ENCODE measurements around the gene CLDN24.

Gene CLDN24

DNA sequence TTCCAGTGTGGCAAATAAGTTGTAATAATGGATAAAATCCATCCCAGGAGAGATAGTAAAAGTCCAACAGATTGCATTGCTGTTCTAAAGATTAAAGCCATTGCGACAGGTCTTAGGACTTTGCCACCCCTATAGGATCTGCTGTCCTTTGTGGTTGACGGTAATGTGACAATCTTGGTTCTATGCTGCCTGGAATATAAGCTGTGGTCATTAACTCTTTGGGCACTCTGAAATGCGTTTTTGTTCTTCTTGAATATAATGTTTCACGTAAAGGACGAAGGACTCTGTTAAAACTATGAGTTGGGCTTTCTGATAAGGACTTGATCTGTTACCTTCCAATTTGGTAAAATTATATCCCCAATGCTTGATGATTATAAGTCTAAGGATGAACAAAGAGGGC lies at the start of gene CLDN24:
Gene CLDN24 (minus strand): TSS at position 101 of the 400 bp plus-strand sequence. CDS start 0 bp downstream, at position 101.
- no peak for FAIRE-seq

DNA sequence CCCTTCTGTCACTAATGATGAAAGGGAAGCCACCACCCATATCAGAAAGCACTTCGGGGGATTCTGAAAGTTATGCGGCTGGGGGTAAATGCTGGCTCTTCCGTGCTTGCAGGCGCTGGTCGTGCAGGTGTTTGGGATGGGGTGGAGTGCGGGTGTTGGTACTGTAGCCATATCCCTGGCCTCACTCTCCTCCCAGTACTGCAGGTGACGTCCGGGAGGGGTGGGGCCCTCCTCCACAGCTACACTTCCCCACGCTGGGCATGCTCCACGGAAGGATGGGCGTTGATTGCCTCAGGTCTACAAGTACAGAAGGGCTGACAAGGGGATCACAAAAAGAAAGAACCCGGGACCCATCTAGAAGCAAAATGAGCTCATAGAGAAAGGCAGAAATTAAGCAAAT lies 48.6 kb upstream of the CLDN24 start:
- FAIRE-seq, result no peak

DNA sequence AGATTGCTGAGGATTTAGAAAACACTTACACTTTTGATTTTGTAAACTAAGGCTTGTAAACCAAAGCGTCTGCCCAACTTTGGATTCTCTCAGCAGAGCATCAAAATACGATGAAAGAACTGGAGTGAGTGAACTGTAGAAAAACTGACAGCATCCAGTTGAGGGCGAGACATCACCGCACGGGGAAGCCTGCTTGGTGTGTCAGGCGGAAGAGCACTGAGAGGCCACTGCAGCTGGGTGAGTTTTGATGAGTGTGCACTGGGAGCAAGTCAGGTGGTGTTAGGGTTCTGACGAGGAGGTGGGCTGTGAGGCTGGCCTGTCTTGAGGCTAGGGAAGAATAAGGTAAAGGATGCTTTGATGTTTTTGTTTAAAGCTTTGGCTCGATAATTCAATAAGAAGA lies 46.8 kb upstream of the CLDN24 start:
- FAIRE-seq, result no peak

DNA sequence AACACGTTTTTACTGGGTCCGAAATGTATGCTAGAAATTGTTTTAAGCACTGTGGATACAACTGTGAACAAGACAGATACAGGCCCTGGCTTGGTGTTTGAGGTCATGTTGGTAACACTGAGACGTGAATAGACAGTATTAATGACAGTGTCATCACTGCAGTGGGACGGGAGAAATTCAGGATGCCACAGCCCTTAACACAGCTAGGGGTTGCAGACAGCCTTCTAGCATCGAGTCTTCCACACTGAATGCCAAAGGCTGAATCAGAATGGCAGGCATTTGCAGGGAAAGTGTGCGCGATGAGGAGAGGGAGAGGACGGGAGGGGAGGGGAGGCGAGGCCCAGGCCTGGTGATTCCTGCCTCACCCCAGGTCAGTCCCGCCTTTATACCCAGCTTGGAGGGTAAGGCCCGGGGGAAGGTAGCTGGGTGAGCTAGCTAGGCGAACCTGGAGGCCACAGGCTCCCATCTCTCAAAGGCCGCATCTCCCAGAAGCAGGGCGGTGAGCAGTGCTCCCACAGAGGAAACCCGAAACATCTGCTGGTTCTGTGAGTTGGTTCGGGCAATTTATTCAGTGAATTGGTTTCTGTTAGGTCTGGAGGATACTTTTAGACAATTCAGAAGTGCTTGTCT lies 44.1 kb upstream of the CLDN24 start:
- FAIRE-seq, result no peak

DNA sequence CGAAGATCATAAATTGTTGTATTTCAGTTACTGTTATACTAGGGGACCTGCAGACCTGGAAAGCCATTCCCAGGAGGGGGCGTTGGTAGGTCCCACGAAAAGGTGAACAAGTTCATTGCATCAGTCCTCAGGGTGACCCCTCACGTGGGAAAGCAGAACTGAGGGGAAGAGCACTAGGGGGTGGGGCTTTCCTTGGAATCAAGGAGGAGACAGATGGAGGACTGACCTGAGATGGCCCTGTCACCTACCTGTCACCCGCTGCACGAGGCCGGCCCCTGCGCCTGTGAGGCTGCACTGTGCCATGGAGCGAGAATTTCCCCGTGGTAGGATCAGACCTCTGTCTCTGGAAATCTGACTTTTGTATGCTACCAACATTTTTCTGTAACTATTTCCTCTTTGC lies 41.8 kb upstream of the CLDN24 start:
- FAIRE-seq, result no peak

DNA sequence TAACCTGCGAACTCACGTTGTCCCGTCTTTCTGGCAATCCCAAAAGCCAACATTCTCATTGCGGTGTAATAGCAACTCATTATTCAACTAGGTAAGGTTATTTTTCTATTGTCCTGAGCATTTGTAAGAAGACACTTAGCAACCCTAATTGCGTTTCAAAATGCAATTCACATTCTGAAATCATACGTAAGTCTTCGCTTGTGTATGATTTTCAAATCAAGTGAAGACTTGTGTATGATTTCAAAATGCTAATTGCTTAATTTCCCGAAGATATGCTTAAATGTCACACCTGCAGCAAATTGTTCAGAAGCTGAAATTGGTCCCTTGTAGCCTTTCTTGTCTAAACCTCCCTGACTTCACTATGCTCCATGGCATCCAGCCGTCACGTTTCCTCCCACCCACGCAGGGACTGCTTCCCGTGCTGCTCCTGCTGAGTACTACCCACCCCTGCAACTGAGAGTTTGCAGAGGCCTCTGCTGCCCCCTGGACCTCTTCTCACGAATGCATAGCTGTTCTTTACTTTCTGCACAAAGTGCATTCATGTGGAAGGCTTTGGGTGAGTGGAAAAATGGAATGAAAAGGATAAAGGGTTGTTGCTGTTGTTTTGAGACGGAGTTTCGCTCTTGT lies 40.8 kb upstream of the CLDN24 start:
- no peak for FAIRE-seq

DNA sequence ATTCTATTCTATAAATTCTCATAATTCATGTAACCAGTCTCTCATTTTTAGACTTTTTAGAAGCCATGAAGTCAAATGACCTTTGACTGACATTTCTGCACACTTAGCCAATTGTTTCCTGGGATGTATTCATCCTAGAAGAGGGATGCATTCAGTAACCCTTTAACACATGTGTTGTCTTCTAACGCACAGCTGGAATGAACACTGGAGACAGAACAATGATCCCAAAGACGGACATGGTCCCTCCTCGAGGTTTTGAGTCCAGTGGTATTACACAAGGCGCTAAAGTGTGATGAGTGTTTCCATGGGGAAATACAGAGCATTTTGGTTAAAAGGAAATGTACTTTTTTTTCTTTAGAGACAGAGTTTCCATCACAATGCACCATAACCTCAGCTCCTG lies 39.8 kb upstream of the CLDN24 start:
- no peak for FAIRE-seq

DNA sequence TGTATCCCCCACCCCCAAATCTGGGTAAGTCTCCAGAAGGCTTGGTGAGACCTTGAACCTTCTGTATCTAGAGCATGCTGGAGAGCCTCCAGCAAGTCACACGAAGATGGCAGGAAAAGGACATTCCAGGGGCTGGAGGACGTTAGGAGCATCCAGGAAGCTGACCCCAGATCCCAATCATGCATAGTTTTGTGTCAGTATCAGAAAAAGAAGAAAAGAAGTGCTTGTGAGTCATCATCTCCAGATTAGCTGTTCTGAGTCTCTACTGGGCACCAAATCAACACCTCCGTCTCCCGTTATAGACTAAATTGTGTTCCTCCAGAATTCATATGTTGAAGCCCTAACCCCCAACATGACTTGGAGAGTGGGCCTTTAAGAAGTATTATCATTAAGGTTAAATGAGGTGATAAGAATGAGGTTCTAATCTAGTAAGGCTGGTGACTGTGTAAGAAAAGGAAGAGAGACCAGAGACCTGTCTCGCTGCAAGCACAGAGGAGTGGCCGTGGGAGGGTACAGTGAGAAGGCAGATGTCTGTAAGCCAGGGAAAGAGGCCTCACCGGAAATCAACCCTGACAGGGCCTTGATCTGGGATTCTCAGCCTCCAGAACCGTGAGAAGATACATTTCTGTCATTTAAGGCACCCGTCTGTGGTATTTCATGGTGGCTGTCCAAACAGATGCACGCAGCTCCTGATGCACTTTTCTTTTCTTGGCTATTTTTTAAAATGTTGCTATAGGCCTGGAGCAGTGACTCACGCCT lies 38.1 kb upstream of the CLDN24 start:
- FAIRE-seq, result no peak

DNA sequence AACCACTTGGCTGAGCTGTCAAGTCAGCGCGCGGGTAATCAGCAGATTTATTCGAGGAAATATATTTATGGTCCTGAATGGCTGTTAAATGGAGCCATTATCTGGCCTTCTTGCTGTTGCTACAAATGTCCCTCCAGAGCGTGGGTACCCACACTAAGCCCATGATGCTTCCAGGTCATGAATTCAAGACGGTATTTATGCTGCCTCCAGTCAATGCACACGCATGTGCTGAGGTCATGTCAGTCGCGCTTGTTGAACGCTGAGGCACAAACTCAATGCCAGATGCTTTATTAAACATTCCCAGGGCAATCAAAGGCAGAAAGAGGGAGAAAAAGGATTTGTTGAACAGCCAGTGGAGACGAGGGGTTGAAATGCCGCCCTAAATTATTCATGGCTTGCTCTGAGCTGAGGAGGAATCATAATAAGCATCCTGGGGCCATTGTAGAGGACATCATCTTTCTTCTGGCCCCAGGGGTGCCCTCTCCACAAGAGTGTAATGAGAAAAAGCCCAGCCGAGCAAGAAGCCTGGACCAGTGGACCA lies 36.1 kb upstream of the CLDN24 start:
- no peak for FAIRE-seq

DNA sequence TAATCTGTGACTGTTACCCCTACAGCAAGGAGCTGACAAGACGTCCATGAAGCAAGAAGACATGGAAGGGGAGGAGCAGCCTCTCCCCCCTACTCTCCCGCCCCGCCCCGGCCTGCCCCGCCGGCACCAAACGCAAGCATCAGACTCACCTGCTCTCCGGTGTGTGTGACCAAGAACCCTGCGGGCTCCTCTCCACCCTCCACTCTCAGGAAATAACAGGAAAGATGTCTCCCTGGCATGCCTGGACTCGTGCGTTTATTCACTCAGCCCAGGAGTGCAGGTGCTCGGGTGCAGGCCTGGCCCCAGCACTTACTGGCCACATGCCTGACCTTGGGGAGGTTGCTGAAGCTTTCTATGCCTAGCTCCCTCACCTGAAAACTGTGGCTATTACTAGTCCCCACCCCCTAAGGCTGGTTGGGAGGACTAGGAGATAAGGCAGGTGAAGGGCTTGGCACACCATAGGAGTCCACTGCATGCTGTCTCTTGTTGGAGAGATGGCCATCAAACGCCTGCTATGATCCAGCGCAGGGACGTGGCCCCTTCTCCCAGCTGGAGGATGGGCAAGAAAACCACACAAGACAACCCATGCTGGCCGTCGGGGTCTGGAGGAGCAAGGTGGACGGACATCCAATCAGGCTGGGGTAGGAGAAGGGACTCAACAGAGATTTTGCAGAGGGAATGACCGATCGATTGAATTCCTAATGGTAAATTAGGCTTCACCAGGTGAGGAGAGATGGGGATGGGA lies 34.9 kb upstream of the CLDN24 start:
- no peak for FAIRE-seq

DNA sequence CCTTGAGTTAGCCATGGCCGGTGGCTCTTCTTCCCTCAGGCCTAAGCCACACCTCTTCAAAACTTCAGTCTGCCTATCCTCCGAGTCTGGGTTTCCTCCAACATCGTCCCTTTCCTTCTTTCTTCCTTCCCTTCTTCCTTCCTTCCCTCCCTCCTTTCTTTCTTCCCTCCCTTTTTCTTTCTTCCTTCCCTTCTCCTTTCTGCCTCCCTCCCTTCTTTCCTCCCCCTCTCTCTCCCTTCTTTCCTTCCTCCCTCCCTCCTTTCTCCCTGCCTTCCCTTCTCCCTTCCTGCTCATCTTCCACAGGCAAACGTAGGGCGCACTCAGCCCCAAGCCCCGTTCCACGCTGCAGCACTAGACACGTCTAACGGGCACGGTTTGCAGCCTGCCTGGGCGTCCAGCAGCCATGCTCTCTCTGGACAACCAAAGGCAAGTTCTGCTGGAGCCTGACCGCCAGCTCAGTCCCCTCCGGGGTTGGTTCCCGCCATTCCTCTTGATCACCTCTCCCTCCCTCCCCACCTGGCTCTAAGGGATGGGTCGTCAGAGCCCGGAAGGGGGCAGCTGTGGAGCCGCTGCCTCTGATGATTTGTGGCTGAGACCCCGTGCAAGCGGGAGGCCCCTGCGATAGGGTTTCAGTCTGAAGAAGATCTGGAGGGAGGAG lies 34.1 kb upstream of the CLDN24 start:
- FAIRE-seq, result no peak

DNA sequence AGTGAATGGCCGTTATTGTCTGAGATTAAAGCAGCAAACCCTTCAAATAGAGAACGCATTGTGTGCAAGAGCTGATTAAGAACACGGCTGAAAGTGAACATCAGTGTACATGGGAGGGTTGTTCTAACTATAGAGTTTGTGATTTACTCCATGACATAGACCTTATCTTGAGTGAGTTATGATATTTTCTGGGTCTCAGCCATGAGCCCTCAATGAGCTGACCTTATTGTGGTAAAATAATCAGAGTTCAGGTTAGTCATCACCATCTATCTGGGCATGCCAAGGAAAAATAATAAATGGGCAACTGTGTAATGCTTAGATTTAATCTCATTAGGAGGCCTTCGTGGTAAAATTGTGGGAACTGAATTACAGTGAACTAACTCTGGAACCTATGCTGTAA lies 33.2 kb upstream of the CLDN24 start:
- FAIRE-seq, result no peak

DNA sequence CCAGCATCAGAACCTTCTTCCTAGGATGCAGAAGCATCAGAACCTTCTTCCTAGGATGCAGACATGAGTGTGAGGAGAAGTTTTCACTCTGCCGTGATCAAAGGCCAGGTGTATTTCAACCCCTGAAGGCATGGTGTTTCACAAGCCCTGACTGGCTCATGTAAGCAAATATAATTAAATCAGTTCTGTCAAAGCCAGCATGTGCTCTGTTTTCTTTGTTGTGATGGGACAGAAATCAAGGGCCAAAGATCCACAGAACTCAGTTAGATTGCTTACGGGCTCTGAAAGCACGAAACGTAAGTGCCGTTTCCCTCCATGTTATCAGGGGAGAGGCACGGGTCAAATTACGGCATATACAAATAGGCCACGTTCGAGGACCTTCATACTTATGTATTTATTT lies 32.0 kb upstream of the CLDN24 start:
- no peak for FAIRE-seq

DNA sequence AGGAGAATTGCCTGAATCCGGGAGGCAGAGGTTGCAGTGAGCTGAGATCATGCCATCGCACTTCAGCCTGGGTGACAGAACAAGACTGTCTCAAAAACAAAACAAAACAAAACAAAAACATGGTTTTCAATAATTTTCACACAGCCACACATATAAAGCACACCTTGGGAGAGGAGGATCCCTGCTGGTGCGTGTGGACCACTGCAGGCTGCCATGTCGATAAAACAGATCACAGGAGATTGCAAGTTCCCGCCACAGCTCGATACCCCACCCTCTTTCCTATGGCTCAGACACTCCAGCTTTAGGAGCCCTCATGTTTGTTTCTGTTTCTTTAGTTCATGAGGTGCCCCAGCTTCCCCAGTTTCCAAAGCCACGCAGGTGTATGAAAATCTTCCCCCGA lies 31.3 kb upstream of the CLDN24 start:
- FAIRE-seq, result no peak

DNA sequence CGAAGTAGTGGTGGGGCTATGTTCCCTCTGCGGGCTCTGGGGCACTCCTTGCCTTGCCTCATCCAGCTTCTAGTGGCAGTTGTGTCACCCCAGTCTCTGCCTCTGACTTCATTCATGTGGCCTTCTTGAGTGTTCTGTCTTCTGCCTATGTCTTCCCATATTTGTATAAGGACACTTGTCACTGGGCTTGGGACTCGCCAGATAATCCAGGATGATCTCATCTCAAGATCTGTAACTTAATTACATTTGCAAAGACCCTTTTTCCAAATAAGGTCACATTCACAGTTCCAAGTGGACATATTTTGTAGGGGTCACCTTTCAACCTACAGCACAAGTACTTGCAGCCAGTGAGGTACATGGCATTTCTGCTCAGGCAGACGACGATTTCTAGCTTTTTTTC lies 30.3 kb upstream of the CLDN24 start:
- FAIRE-seq, result no peak

DNA sequence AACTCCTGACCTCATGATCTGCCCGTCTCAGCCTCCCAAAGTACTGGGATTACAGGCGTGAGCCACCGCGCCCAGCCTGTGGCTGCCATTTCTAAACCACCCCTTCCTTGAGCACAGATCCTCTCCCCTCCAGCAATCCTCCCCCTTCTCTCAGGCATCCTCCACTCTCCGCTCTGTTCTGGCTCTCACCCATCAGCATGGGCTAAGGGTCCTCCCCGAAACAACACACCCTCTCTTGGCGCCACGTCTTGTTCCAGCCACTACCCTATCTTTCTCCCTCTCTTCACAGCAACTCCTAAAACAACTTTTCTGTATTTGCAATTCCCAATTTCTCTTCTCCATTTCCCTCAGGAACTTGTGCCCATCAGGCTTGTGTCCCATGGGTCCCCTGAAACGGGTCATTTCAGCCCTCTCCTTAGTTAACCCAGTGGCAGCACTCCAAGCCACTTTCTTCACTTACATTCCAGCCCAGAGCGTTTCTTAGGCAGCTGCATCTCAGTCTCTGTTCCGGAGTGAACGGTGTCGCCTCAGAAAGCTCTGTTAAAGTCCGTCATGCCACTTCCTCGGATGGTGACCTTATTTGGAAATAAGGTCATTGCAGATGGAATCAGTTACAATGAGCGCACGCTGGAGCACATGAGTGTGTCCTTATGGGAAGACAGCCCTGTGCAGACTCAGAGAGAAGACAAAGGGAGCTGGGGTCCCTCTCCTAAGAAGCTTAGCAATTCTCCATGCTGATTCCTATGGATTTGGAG lies 28.3 kb upstream of the CLDN24 start:
- no peak for FAIRE-seq

DNA sequence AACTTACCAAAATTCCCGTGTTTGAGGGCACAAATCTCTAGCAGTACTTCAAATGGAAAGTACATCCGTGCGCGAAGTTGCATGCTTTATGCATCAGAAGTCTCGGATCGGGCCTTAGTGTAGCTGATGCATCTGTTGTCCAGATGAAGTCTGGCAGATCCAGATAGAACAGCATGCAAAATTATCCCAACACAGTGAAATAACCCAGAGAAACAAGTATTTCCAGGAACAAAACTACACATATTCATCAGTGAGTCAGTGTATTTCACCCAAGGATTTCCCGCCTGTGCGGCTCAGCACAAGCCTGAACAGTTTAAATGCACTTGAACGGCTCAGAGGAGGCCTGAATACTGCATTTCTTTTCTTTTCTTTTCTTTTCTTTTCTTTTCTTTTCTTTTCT lies 27.4 kb upstream of the CLDN24 start:
- FAIRE-seq, result no peak

DNA sequence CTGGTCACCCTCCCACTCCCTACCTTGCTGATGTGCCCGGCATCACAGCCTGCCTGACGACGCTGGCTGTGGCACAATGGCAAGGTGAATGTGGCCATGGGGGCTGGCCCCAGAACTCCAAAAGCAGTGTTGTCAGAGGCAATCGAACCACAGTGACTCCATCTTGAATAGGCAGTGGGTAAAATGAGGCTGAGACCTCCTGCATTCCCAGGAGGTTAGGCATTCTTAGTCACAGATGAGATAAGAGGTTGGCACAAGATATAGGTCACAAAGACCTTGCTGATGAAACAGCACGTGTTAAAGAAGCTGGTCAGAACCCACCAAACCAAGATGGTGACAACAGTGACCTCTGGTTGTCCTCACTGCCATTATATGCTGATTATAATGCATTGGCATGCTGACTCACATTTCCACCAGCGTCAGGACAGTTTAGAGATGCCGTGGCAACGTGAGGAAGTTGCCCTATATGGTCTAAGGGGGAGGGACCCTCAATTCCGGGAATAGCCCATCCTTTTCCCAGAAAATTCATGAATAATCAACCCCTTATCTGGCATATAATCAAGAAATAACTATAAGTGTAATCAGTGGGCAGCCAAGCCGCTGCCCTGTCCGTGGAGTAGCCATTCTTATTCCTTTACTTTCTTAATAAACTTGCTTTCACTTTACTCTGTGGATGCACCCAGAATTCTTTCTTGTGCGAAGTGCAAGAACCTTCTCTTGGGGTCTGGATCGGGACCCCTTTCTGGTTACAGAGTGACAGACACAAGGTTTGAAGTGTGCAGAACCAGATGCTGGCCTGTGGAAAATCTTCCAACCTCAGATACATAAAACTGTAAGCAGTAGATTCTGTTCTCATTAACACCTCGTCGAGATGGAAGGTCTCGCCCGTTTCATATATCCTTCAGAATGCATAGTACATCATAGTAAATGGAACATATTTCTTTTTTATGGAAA lies 26.8 kb upstream of the CLDN24 start:
- FAIRE-seq, result no peak

DNA sequence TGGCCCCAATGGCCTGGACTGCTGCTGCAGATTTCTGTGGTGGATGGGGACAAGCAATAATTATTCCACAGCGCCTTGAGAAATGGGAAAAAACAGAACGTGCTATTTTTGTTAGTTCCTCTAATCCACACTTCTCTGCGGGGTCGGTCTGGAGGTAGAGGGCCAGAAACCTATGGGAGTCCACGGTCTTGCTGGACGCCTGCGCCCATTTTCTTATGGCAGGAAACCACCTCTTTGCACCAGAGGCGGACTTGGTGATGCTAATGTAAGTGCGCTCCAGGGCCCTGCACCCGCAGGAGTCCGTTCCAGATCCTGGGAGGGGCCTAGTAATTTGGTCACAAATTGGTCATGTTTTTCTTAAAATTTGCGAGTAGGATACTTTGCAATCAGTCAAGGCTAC lies 25.9 kb upstream of the CLDN24 start:
- no peak for FAIRE-seq

DNA sequence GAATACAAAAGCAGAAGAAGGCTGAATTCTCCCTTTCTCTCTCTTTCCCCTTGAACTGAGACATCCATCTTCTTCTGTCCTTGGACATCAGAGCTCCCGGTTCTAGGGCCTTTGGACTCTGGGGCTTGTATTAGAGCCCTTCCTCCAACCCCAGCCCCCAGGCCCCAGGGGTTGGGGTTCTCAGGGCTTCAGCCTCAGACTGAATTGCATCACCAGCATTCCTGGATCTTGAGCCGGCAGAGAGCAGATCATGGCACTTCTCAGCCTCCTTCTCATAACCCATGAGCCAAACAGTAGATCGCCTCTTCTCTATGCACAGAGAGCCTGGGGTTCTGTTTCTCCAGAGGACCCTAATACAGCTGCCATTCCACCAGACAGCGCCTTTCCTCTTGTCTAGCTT lies 25.3 kb upstream of the CLDN24 start:
- FAIRE-seq, result no peak

DNA sequence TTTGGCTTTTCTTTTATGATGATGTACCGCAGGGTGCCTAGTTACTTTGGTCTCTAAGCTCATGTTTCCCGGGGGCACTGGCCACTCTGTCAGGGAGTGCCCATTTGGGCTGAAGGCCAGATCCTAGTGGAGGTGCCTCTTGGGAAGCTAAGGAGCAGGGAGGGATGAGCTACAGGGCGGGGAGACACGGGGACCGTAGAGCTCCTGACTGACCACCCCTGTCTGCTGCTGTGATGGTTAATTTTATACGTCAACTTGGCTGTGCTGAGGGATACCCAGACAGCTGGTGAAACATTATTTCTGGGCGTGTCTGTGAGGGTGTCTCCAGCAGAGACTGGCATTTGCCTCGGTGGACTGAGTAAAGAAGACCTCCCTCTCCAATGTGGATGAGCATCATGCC lies 24.9 kb upstream of the CLDN24 start:
- FAIRE-seq, result no peak
